HG03025 (cell line): ENCODE data around the gene ZNF385B.

Source experiments
- ATAC-seq: cut with Tn5 transposase; IDR thresholded peaks from one replicate; pipeline ENCODE4 v1.9.1; 2021; ENCODE audit warnings: mild to moderate bottlenecking, moderate library complexity; ENCODE audit not compliant: unreplicated experiment, low FRiP score

The ZNF385B gene

GRCh38 chr2:179751163-179751809 lies 110.1 kb downstream of the ZNF385B start:
- no peak for ATAC-seq

- ATAC-seq, result no peak
Observed at GRCh38 chr2:179749210-179749609, 112.2 kb downstream of the ZNF385B start.

GRCh38 chr2:179746981-179747380 lies 114.4 kb downstream of the ZNF385B start:
- no peak for ATAC-seq

GRCh38 chr2:179745635-179746256 lies 115.7 kb downstream of the ZNF385B start:
- ATAC-seq, result no peak

GRCh38 chr2:179744401-179744800 lies 117.0 kb downstream of the ZNF385B start:
- ATAC-seq, result no peak

- ATAC-seq, result no peak
Observed at GRCh38 chr2:179741317-179741716, 120.1 kb downstream of the ZNF385B start.

- ATAC-seq, result no peak
Observed at GRCh38 chr2:179729966-179730365, 131.4 kb downstream of the ZNF385B start.

GRCh38 chr2:179726461-179727180 lies 134.8 kb downstream of the ZNF385B start:
- ATAC-seq, result no peak

- ATAC-seq, result no peak
Observed at GRCh38 chr2:179724403-179724802, 137.0 kb downstream of the ZNF385B start.

- ATAC-seq, result no peak
Observed at GRCh38 chr2:179720173-179720772, 141.1 kb downstream of the ZNF385B start.

GRCh38 chr2:179715871-179716270 lies 145.5 kb downstream of the ZNF385B start:
- no peak for ATAC-seq

- ATAC-seq, result no peak
Observed at GRCh38 chr2:179715196-179715595, 146.2 kb downstream of the ZNF385B start.

- no peak for ATAC-seq
Observed at GRCh38 chr2:179712825-179713224, 148.6 kb downstream of the ZNF385B start.

GRCh38 chr2:179711375-179711774 lies 150.0 kb downstream of the ZNF385B start:
- no peak for ATAC-seq

GRCh38 chr2:179703702-179704101 lies 157.7 kb downstream of the ZNF385B start:
- no peak for ATAC-seq

- no peak for ATAC-seq
Observed at GRCh38 chr2:179702912-179703311, 158.5 kb downstream of the ZNF385B start.

GRCh38 chr2:179701524-179702110 lies 159.8 kb downstream of the ZNF385B start:
- no peak for ATAC-seq

GRCh38 chr2:179695486-179695885 lies 165.9 kb downstream of the ZNF385B start:
- ATAC-seq, result no peak

GRCh38 chr2:179694963-179695362 lies 166.4 kb downstream of the ZNF385B start:
- no peak for ATAC-seq

- ATAC-seq, result no peak
Observed at GRCh38 chr2:179692610-179693009, 168.8 kb downstream of the ZNF385B start.

GRCh38 chr2:179692043-179692442 lies 169.4 kb downstream of the ZNF385B start:
- ATAC-seq, result no peak
